Stimulated activated naive CD4-positive, alpha-beta T cell (primary cell): ENCODE measurements around the gene SCN10A.
A peak's percentile ranks its signal among the peaks of the same experiment; 100 is the strongest.

Source experiments
- DNase-seq, 6 experiments: peaks; one replicate each; lab custom pipeline; 2025; lab: John Stamatoyannopoulos, UW

SCN10A gene

GRCh38 chr3:38651153-38651789, 164.7 kb downstream of the SCN10A start:
- DNase-seq: peak; percentile 40 to 76 (median 54)

DNA sequence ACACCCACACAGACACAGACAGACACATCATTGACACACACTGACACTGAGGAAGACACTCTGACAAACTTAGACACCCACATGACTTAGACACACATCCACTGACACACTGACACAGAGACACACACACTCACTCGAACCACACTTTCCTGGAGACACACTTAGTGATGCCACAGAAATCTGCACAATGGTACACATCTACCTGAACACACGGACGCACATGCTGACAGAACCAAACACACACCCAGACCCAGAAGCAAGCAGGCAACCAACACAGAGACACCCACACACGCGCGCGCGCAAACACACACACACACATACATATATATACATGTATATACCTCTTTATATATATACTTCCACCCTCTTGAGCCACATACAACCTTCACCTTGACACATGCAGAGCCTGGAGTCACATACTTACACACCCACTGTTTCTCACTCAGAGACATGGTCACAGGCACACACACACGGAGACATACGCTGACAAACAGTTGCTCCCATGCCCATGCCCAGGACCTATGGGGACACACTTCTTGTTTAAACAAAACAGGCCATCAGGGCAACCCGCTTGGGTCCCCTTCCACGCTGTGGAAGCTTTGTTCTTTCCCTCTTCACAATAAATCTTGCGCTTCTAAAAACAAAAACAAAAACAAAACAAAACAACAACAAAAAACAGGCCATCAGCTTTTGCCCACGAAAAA, 165.6 kb downstream of the SCN10A start:
- peak in 3 of 6 experiments; percentile 5 to 50 (median 21) for DNase-seq

- DNase-seq: peak; percentile 17 to 53 (median 42)
These were observed 166.3 kb downstream of the SCN10A start, which contains the start of gene SCN5A for GRCh38 chr3:38649500-38650247. SCN5A (minus strand) TSS chr3:38649687; CDS start chr3:38633307, 16,380 bp downstream.

GRCh38 chr3:38648659-38649499, 167.1 kb downstream of the SCN10A start:
- DNase-seq: no peak

DNA sequence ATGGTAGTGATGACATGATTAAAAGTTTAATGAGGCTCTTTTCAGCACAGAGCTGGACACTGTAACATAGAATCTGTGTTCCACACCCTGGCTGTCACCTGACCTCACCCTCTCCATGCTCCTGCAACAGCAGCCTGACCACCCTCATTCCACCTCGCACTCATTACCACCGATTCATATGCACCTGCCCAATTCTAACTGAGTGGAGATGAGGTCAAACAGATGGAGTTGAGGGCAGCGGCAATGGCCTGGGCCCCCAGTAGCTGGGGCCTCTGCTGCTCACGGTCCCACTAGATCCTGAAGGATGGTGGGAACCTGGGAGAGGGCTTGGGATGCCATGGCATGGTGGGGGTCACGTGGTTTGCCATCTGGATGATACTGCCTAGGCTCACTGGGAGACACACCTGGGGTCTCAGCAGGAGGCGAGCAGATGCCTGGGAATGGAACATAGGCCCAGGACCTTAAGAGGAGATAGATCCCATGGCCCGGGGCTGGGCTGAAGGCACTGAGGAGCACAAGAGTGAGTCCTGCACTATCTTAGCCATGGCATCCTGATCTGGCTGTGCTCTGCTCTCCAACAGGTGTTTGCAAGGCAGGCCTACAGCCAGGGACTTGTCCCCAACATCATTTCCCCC, 167.9 kb downstream of the SCN10A start:
- no peak for DNase-seq

DNA sequence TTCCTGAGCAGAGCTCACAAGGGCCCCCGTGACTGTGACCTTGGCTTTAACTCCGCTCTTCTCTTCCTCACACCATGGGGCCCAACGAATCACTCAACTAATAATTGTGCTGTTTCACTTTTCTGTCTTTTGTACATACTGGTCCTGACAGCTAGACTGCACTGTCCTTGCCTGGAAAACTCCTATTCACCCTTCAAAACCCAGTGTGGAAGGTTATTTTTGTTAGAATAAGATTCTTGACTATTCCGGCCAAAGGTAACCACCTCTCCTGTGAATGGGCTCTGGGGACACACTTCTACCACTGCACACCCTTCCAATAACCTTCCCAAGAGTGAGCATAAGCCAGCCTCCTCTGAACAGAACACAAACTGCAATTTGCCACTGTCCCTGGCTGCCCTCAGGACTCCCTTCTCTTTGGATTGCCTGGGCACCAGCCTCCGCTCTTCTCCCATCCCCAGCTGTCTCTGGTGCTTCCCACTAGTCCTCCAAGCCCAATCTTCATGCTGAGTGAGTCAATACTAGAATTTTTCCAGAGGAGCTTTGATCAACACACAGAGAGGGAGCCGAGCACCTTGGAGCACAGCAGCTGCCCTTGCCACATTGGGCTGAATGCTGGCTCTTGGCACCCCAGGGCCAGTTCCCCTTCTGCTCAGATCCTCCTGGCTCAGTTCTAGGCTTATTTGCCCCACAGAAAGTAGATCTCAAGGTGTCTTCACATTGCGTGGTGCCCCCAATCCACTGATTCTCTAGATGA, 168.6 kb downstream of the SCN10A start:
- DNase-seq: no peak
